ENCODE data around the gene FOXQ1. TPM values are rescaled to one million over a fixed set of nuclear protein-coding genes. Genes with fewer than 3 reads are reported as not detected.

The FOXQ1 gene, protein sequence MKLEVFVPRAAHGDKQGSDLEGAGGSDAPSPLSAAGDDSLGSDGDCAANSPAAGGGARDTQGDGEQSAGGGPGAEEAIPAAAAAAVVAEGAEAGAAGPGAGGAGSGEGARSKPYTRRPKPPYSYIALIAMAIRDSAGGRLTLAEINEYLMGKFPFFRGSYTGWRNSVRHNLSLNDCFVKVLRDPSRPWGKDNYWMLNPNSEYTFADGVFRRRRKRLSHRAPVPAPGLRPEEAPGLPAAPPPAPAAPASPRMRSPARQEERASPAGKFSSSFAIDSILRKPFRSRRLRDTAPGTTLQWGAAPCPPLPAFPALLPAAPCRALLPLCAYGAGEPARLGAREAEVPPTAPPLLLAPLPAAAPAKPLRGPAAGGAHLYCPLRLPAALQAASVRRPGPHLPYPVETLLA
- under 1 TPM in 1 of 4 donors, not detected in 3; 0.42 TPM for total RNA-seq

DNA sequence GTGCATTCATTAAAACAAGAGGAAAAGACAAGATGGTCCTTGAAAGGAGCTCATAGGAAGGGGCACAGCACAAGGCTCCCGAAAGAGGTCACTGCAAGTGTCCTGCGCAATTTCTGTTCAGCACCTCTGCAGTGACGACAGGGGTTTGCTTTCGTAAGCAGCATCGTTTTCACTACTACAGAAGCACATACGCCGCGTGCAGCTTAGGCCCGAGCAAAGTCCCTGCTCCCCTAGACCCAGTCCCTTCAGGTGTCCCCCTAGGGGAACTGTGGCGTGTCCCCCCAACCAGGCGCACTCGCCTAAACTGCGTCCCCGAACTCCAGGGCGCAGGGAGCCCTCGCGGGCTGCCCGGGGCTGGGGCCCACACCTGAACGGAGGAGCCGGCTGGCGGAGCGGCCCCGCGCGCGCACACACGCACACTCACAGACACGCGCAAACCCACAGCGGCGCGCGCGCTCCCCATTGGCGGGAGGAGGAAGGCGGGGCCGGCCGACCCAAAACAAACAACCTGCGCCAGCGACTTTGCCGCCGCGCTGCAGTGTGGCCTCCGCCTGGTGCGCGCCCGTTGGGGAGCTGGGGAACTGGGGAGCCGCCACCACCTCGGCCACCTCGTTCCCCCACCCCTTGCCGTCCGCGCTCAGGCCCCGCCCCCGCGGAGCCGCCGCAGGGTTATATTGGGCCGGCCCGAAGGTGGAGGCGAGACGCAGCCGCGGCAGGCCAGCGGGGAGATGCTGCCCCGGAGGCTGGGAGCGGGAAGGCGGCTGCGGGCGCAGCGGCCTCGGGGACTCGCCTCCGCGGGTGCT lies at the start of gene FOXQ1:
Gene FOXQ1 (plus strand): TSS at position 699 of the 803 bp plus-strand sequence. CDS start 607 bp downstream, outside the sequence.
- TF ChIP-seq POLR2A (IDR thresholded peaks at IDR 0.05) (no peak), CTCF (IDR thresholded peaks at IDR 0.05 in 4 of 5, conservative IDR thresholded peaks at IDR 0.05 in 1 of 5) (no peak)
- no peak for DNase-seq
- peak within 1 kb of the TSS; percentile 39 to 66 (median 42) for H3K4me3 ChIP-seq
- H3K4me1 ChIP-seq, result peaks cover 5 to 18% of the 10 kb centered on the region in 2 donors
- H3K9me3 ChIP-seq, result no peaks in the 10 kb centered on the region
- in situ Hi-C loops (cut with MboI; ENCODE audit: low sequenced_read_pairs in 4 of 4) (no loop called here), intact Hi-C loops (cut with DNase I; ENCODE audit: low total_unique reads) (loop anchor here (5.0 kb wide), 1 partner anchor 71 kb away; no protein-coding TSS in a partner anchor)
- H3K27ac ChIP-seq, result no peak within 1 kb of the TSS
- H3K36me3 ChIP-seq, result no peaks in the 10 kb centered on the region
- peaks cover 47 to 68% (median 67%) of the 10 kb centered on the region in 3 donors for H3K27me3 ChIP-seq
- peak in 1 of 2 donors; percentile 52 for ATAC-seq

DNA sequence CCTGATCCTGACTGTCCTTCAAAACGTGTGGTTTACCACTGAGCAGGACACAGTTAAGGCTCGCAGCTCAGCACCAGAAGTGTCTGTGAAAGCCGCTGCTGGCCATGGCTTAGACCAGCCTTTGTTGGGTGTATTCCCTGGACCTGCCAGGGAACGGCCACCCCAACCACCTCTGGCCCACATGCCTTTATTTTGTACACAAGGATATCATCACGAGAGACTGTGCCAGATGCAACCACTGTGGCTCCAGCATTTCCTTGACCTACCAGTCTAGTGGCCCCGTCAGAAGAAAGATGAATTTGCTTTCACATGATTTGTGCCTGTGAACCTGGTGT lies 49.2 kb upstream of the FOXQ1 start:
- no peak for DNase-seq
- TF ChIP-seq CTCF (IDR thresholded peaks at IDR 0.05 in 4 of 5, conservative IDR thresholded peaks at IDR 0.05 in 1 of 5) (no peak), POLR2A (IDR thresholded peaks at IDR 0.05) (no peak)
- Histone ChIP-seq H3K9me3 (no peaks in the 10 kb centered on the region), H3K4me1 (no peaks in the 10 kb centered on the region), H3K27ac (no peak overlapping the region), H3K36me3 (no peaks in the 10 kb centered on the region), H3K4me3 (no peak overlapping the region), H3K27me3 (no peaks in the 10 kb centered on the region)
- no peak for ATAC-seq
- intact Hi-C loops (cut with DNase I; ENCODE audit: low total_unique reads) (no loop called here), in situ Hi-C loops (cut with MboI; ENCODE audit: low sequenced_read_pairs in 4 of 4) (no loop called here)

DNA sequence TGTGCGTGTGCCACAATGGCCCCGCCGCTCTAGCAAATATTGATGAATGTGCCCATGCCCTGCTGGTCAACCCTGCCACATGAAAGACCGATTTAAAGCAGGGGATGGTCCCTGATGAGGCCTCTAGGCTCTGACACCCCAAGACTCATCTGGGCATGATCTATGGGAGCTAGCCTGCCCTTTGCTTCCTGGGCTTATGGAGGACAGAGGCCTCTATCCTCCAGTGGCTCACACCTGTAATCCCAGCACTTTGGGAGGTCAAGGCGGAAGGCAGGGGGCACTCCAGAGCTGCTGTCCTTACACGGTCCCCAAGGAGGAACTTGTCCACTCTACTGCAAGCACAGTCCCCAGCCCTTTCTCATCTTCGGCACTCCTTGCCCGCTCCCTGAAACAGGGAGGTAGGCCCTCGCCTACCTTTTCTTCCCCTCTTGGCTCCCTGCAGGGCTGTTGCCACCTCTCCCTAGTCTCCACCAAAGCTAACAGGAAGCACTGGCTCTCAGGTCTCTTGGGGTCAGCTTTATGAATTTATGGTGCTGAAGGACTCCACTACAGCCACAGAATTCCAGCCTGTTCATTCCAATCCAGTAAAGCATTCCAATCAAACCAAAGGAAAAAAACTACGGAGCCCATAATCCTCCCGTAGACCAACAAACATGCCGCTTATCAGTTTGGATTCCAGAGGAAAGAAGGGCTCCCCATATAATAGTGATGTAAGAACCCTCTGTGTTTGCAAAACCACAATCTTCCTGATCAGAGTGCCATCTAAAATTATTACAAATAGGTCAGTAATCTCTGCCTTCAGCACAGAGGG lies 48.7 kb upstream of the FOXQ1 start:
- Histone ChIP-seq H3K4me3 (no peak overlapping the region), H3K36me3 (no peaks in the 10 kb centered on the region), H3K4me1 (no peaks in the 10 kb centered on the region), H3K9me3 (no peaks in the 10 kb centered on the region), H3K27ac (no peak overlapping the region), H3K27me3 (no peaks in the 10 kb centered on the region)
- DNase-seq (no peak), ATAC-seq (no peak)
- in situ Hi-C loops (cut with MboI; ENCODE audit: low sequenced_read_pairs in 4 of 4), result no loop called here
- TF ChIP-seq CTCF (IDR thresholded peaks at IDR 0.05 in 4 of 5, conservative IDR thresholded peaks at IDR 0.05 in 1 of 5), result no peak
- TF ChIP-seq POLR2A (IDR thresholded peaks at IDR 0.05), result no peak
- intact Hi-C loops (cut with DNase I; ENCODE audit: low total_unique reads), result no loop called here

DNA sequence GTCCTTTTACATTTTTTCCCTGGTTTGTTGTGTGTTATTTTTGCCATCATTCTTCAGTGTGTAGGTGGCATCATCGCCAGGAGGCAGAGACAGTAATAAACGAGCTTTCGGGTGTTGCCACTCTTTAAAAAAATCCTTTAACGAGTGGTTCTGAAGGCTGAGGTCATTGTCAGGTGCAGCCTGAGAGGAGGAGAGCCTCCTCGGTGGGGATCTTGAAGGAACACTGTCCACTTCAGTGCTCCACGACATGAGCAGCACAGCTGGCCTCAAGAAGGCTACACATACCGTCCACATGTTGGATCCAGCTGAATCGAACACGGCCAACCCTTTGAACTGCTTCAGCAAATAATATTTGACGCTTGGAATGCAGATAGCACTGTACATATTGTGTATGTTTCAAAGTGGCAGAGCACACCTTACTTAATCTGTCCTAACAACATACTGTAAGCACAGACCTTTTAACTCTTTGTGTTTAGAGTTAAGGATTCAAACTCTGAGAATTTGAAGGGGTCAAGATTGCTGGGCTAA lies 48.0 kb upstream of the FOXQ1 start:
- H3K27ac ChIP-seq, result no peak overlapping the region
- TF ChIP-seq POLR2A (IDR thresholded peaks at IDR 0.05) (no peak), CTCF (IDR thresholded peaks at IDR 0.05 in 4 of 5, conservative IDR thresholded peaks at IDR 0.05 in 1 of 5) (no peak)
- in situ Hi-C loops (cut with MboI; ENCODE audit: low sequenced_read_pairs in 4 of 4), result no loop called here
- H3K4me1 ChIP-seq, result no peaks in the 10 kb centered on the region
- no peak overlapping the region for H3K4me3 ChIP-seq
- DNase-seq (no peak), ATAC-seq (no peak)
- H3K36me3 ChIP-seq, result no peaks in the 10 kb centered on the region
- intact Hi-C loops (cut with DNase I; ENCODE audit: low total_unique reads), result no loop called here
- no peaks in the 10 kb centered on the region for H3K27me3 ChIP-seq
- no peaks in the 10 kb centered on the region for H3K9me3 ChIP-seq

Measured in gastrocnemius medialis (tissue), 4 donors.